Inflammatory macrophage treated with lipopolysaccharide for 1 hour (primary cell): Measurements from ENCODE around the gene MME.

Source experiments
- DNase-seq, 2 donors: peaks; one replicate each; pipeline ENCODE4 v3.0.0-alpha.2; 2020 to 2022

Gene MME

GRCh38 chr3:155153242-155154186 lies 73.4 kb downstream of the MME start:
- no peak for DNase-seq

GRCh38 chr3:155154255-155154654 lies 74.1 kb downstream of the MME start:
- DNase-seq, result no peak

GRCh38 chr3:155158346-155159037 lies 78.4 kb downstream of the MME start:
- no peak for DNase-seq

GRCh38 chr3:155159301-155159700 lies 79.2 kb downstream of the MME start:
- no peak for DNase-seq

- no peak for DNase-seq
These were observed 81.6 kb downstream of the MME start for GRCh38 chr3:155161640-155162292.

- no peak for DNase-seq
These were observed 84.2 kb downstream of the MME start for GRCh38 chr3:155164306-155164705.

- no peak for DNase-seq
These were observed 86.3 kb downstream of the MME start for GRCh38 chr3:155166441-155166840.

GRCh38 chr3:155169197-155169596 lies 89.1 kb downstream of the MME start:
- DNase-seq, result no peak

- DNase-seq, result no peak
These were observed 93.7 kb downstream of the MME start for GRCh38 chr3:155173771-155174170.

GRCh38 chr3:155178810-155179436 lies 98.8 kb downstream of the MME start:
- DNase-seq, result no peak

- DNase-seq, result no peak
These were observed 99.3 kb downstream of the MME start for GRCh38 chr3:155179437-155179827.

GRCh38 chr3:155179966-155180757 lies 100.0 kb downstream of the MME start:
- DNase-seq, result no peak

GRCh38 chr3:155182467-155182866 lies 102.3 kb downstream of the MME start:
- DNase-seq, result no peak

GRCh38 chr3:155184011-155184410 lies 103.9 kb downstream of the MME start:
- peak; percentile 2 to 13 for DNase-seq

- no peak for DNase-seq
These were observed 105.5 kb downstream of the MME start for GRCh38 chr3:155185631-155186071.

GRCh38 chr3:155188031-155188430 lies 107.9 kb downstream of the MME start:
- no peak for DNase-seq

GRCh38 chr3:155189478-155189877 lies 109.4 kb downstream of the MME start:
- DNase-seq, result no peak

- DNase-seq, result no peak
These were observed 110.6 kb downstream of the MME start for GRCh38 chr3:155190691-155191090.

GRCh38 chr3:155192957-155193746 lies 113.0 kb downstream of the MME start:
- no peak for DNase-seq

GRCh38 chr3:155193868-155194267 lies 113.7 kb downstream of the MME start:
- no peak for DNase-seq
